HCT116 (cell line): ENCODE data around the gene LRRC56. TPM values are rescaled to one million over a fixed set of nuclear protein-coding genes. Genes with fewer than 3 reads are reported as not detected.

Experiments used
- ATAC-seq: fragments of 200-7000 bp; cut with Tn5 transposase; 2 replicates; pipeline ENCODE4 v1.9.1; 2020; ENCODE audit warnings: mild to moderate bottlenecking, moderate library complexity
- BruUV-seq: library from RNA; stranded (reverse); fragments of 400-500 nt; replicated peaks from 2 replicates; lab custom pipeline; 2021; lab: Mats Ljungman, UMichigan
- CTCF ChIA-PET: fragments of 300-600 bp; sonication (Branson Sonifier 250); formaldehyde crosslinking; loops from one replicate; lab custom pipeline; 2021; ENCODE audit warnings: antibody characterized with exemption; lab: Charles Lee
- POLR2A ChIA-PET: fragments of 300-600, 350-600 bp; sonication (Branson Sonifier 250); formaldehyde crosslinking; loops from one replicate; lab custom pipeline; 2021; ENCODE audit warnings: antibody characterized with exemption; lab: Charles Lee
- RAD21 ChIA-PET, 2 experiments: fragments of 300-600 bp; sonication (Branson Sonifier 250); formaldehyde crosslinking; loops; one replicate each; lab custom pipeline; 2023; ENCODE audit warnings: low total read pairs in 2 of 2; ENCODE audit not compliant: uncharacterized antibody in 2 of 2, unreplicated experiment in 2 of 2, low non-redundant PET in 1 of 2; lab: Charles Lee
- DNase-seq: peaks from one replicate; pipeline ENCODE4 v3.0.0-alpha.2; 2010; ENCODE audit warnings: low read depth, low spot score
- H2AFZ ChIP-seq: fragments of 200-600 bp; shearing (Covaris generic), sonication (generic); 2 replicates; pipeline ENCODE4 v1.6.1; 2017; ENCODE audit warnings: low read depth, mixed run types, mixed read lengths, antibody characterized with exemption, low read length; ENCODE audit not compliant: poor library complexity, severe bottlenecking
- H3K27ac ChIP-seq: 2 replicates; pipeline ENCODE4 v1.5.1; 2012; ENCODE audit warnings: low read depth, low read length
- H3K27me3 ChIP-seq: fragments of 200-600 bp; sonication (generic); 2 replicates; pipeline ENCODE4 v1.6.1; 2016; ENCODE audit warnings: mixed run types, low read length, mixed read lengths; ENCODE audit not compliant: insufficient read depth
- H3K36me3 ChIP-seq, 2 experiments: fragments of 200-500 bp in 1 of 2; fragments of 200-600 bp in 1 of 2; sonication (Bioruptor generic) in 1 of 2; sonication (generic) in 1 of 2; 2 replicates each; pipeline versions ENCODE4 v1.5.1 to v1.6.1; 2014 to 2016; ENCODE audit warnings: low read length in 2 of 2, inconsistent platforms in 1 of 2, mixed read lengths in 1 of 2, mixed run types in 1 of 2; ENCODE audit not compliant: insufficient read depth in 2 of 2, control insufficient read depth in 1 of 2
- H3K4me1 ChIP-seq, 2 experiments: fragments of 200-600 bp in 1 of 2; sonication (generic) in 1 of 2; 2 replicates each; pipeline versions ENCODE4 v1.5.1 to v1.6.1; 2012 to 2017; ENCODE audit warnings: low read length in 2 of 2, inconsistent platforms in 1 of 2, mild to moderate bottlenecking in 1 of 2, mixed read lengths in 1 of 2, mixed run types in 1 of 2, moderate library complexity in 1 of 2; ENCODE audit not compliant: insufficient read depth in 2 of 2, control insufficient read depth in 1 of 2
- H3K4me2 ChIP-seq: fragments of 200-600 bp; sonication (generic); 2 replicates; pipeline ENCODE4 v1.6.1; 2017; ENCODE audit warnings: mixed run types, low read length, mixed read lengths
- H3K4me3 ChIP-seq, 2 experiments: fragments of 200-600 bp in 1 of 2; sonication (generic) in 1 of 2; replicated peaks in 1 of 2; 2 replicates each; pipeline ENCODE4 v1.5.1; 2011 to 2016; ENCODE audit warnings: low read length in 2 of 2, control low read depth in 1 of 2, low read depth in 1 of 2, mild to moderate bottlenecking in 1 of 2, mixed read lengths in 1 of 2, mixed run types in 1 of 2
- H3K79me2 ChIP-seq: fragments of 200-600 bp; sonication (generic); 2 replicates; pipeline ENCODE4 v1.6.1; 2017; ENCODE audit warnings: mild to moderate bottlenecking, mixed run types, low read length, moderate library complexity, mixed read lengths; ENCODE audit not compliant: insufficient read depth
- H3K9ac ChIP-seq: fragments of 200-600 bp; sonication (generic); 2 replicates; pipeline ENCODE4 v1.6.1; 2016; ENCODE audit warnings: low read length, mixed read lengths
- H3K9me2 ChIP-seq: fragments of 200-600 bp; sonication (generic), shearing (Covaris generic); 2 replicates; pipeline ENCODE4 v1.6.1; 2017; ENCODE audit warnings: mixed run types, mild to moderate bottlenecking, moderate library complexity; ENCODE audit not compliant: insufficient read depth
- H3K9me3 ChIP-seq, 2 experiments: fragments of 200-500 bp in 1 of 2; fragments of 200-600 bp in 1 of 2; sonication (Bioruptor generic) in 1 of 2; sonication (generic) in 1 of 2; 2 replicates each; pipeline ENCODE4 v1.6.1; 2014 to 2017; ENCODE audit warnings: low read length in 2 of 2, mixed read lengths in 2 of 2, inconsistent platforms in 1 of 2, low read depth in 1 of 2, mild to moderate bottlenecking in 1 of 2, mixed run types in 1 of 2, moderate library complexity in 1 of 2; ENCODE audit not compliant: control insufficient read depth in 1 of 2, insufficient read depth in 1 of 2
- H4K20me1 ChIP-seq: fragments of 200-600 bp; sonication (generic), shearing (Covaris generic); 2 replicates; pipeline ENCODE4 v1.6.1; 2017; ENCODE audit warnings: mixed run types, mild to moderate bottlenecking, moderate library complexity; ENCODE audit not compliant: insufficient read depth
- CEBPB ChIP-seq: IDR thresholded peaks from 2 replicates; pipeline ENCODE4 v1.6.1; 2012; ENCODE audit warnings: low read depth
- CTCF ChIP-seq, 3 experiments: fragments of 200-600 bp in 1 of 3; sonication (generic) in 1 of 3; IDR thresholded peaks in 2 of 3; conservative IDR thresholded peaks in 1 of 3; 2 replicates each; pipeline ENCODE4 v1.5.1; 2012 to 2017; ENCODE audit warnings: low read depth in 2 of 3, low read length in 2 of 3, antibody characterized with exemption in 1 of 3, borderline replicate concordance in 1 of 3, control low read depth in 1 of 3, mild to moderate bottlenecking in 1 of 3, mixed read lengths in 1 of 3, mixed run types in 1 of 3, moderate library complexity in 1 of 3; ENCODE audit not compliant: insufficient read depth in 1 of 3
- EGR1 ChIP-seq: IDR thresholded peaks from 2 replicates; pipeline ENCODE4 v1.6.1; 2012; ENCODE audit warnings: low read depth
- ELF1 ChIP-seq: IDR thresholded peaks from 2 replicates; pipeline ENCODE4 v1.6.1; 2012; ENCODE audit warnings: low read depth, borderline replicate concordance
- FOSL1 ChIP-seq: IDR thresholded peaks from 2 replicates; pipeline ENCODE4 v1.6.1; 2012; ENCODE audit warnings: low read depth
- JUND ChIP-seq: IDR thresholded peaks from 2 replicates; pipeline ENCODE4 v1.6.1; 2012
- POLR2A ChIP-seq: IDR thresholded peaks from 2 replicates; pipeline ENCODE4 v1.7.0; 2011; ENCODE audit warnings: borderline replicate concordance; ENCODE audit not compliant: insufficient read depth, insufficient read length; ENCODE audit errors: extremely low read depth
- SIN3A ChIP-seq: IDR thresholded peaks from 2 replicates; pipeline ENCODE4 v1.6.1; 2012; ENCODE audit warnings: low read depth
- SP1 ChIP-seq: IDR thresholded peaks from 2 replicates; pipeline ENCODE4 v1.6.1; 2012; ENCODE audit warnings: low read depth
- YY1 ChIP-seq: IDR thresholded peaks from 2 replicates; pipeline ENCODE4 v1.6.1; 2011; ENCODE audit warnings: low read length, low read depth, moderate library complexity, mild to moderate bottlenecking; ENCODE audit not compliant: insufficient replicate concordance; ENCODE audit errors: extremely low read depth
- ZFX ChIP-seq: fragments of 450-650 bp; IDR thresholded peaks from 2 replicates; pipeline ENCODE4 v1.6.1; 2017
- ZNF274 ChIP-seq: fragments of 200-500 bp; sonication (Bioruptor generic); IDR thresholded peaks from 2 replicates; pipeline ENCODE4 v1.6.1; 2014; ENCODE audit warnings: mild to moderate bottlenecking, low read depth, low read length, inconsistent platforms
- intact Hi-C: fragments of 100-400 bp; cut with micrococcal nuclease; formaldehyde crosslinking; loops from 2 replicates; pipeline ENCODE4 v1.10.0; 2022
- total RNA-seq: library from RNA; stranded (reverse); gene quantifications from one replicate; pipeline ENCODE4 v1.2.1, GENCODE V29; 2021; ENCODE audit not compliant: unreplicated experiment

Gene LRRC56
- total RNA-seq, 1 experiment from 2014 or later, result 9.1 TPM

- no peaks in the 10 kb centered on the region for H3K36me3 ChIP-seq
- no peaks in the 10 kb centered on the region for H4K20me1 ChIP-seq
- no peaks in the 10 kb centered on the region for H3K9me3 ChIP-seq
- H3K4me2 ChIP-seq, result no peak overlapping the region
- ATAC-seq (no peak), DNase-seq (no peak)
- TF ChIP-seq CTCF (IDR thresholded peaks at IDR 0.05 in 2 of 3, conservative IDR thresholded peaks at IDR 0.05 in 1 of 3; ENCODE audit: borderline replicate concordance in 1 of 3, insufficient read depth in 1 of 3, low read depth in 2 of 3, low read length in 2 of 3) (no peak), SP1 (no peak), YY1 (no peak), FOSL1 (no peak), SIN3A (no peak), EGR1 (no peak), CEBPB (no peak), ZNF274 (no peak), JUND (no peak), POLR2A (no peak), ZFX (no peak), ELF1 (no peak)
- H3K9ac ChIP-seq, result no peak overlapping the region
- CTCF ChIA-PET, result no interaction called here
- H2AFZ ChIP-seq, result no peak overlapping the region
- H3K4me3 ChIP-seq, result no peak overlapping the region
- peak overlapping the region; percentile 97; the same call in 1 of the 2 replicates for H3K27ac ChIP-seq
- RAD21 ChIA-PET, result no interaction called here
- POLR2A ChIA-PET, result interaction anchor here (0.5 kb wide), 1 partner anchor 319 kb away, joined by 4 read pairs; no protein-coding TSS in a partner anchor
- no peaks in the 10 kb centered on the region for H3K9me2 ChIP-seq
- no peaks in the 10 kb centered on the region for H3K27me3 ChIP-seq
- BruUV-seq, result no TSS peak
- peaks cover 15% of the 10 kb centered on the region for H3K79me2 ChIP-seq
- H3K4me1 ChIP-seq, result peaks cover 25 to 42% of the 10 kb centered on the region in 2 experiments
- intact Hi-C loops, result no loop called here
Observed at GRCh38 chr11:558503-558902, 21.2 kb downstream of the LRRC56 start.
